Stimulated activated CD8-positive, alpha-beta memory T cell treated with anti-CD3 and anti-CD28 coated beads, Interleukin-12 subunit alpha, Interleukin-12 subunit beta, amount 100 ng/mL, for 1 hour (primary cell): ENCODE data around the gene COMT.

Experiments
- DNase-seq: peaks from one replicate; pipeline ENCODE4 v3.0.0-alpha.2; 2020; ENCODE audit warnings: low read depth

The COMT gene

GRCh38 chr22:19996694-19997384 is 55.3 kb downstream of the COMT start:
- DNase-seq, result no peak

- no peak for DNase-seq
Measured at GRCh38 chr22:19997561-19998231, 56.1 kb downstream of the COMT start.

- DNase-seq, result no peak
Measured at GRCh38 chr22:19998232-19998951, 56.8 kb downstream of the COMT start.

DNA sequence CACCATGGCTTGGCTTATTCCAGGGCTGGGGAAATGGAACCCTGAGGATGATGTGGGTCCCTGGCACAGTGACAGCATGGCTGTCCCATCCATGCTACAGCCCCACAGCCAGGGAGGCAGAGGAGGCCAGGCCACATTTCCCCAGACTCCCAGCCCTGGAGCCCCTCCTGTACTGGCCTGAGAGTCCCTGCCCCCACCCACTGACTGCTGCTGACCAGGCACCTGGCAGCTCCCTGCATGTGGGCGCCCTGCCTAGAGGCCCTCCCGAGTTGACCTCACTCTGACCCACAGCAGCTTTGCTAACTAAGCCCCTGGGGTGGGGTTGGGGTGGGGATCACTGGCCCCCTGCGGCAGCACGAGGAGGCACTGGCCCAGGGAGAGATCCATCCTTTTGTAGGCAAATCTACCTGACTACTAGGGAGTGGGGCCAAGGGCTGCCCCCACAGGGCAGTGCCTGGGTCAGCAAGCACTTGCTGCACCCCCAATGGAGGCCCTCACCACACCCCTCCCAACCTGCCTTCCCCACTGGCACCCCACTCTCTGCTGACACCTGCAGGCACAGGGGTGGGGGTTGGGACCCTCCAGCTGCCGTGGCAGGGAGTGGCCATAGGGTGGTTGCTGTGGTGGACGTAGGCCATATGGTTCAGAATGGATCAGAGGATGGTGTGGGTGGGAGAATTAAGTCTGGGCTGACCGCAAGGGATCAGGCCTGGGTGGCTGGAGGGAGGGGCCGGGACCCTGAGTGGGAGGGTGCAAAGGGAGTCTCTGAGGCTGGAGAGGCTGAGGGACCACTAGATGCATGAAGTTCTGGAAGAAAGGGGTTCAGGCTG is 57.6 kb downstream of the COMT start:
- DNase-seq, result no peak

GRCh38 chr22:20000246-20001081 is 58.9 kb downstream of the COMT start:
- no peak for DNase-seq

DNA sequence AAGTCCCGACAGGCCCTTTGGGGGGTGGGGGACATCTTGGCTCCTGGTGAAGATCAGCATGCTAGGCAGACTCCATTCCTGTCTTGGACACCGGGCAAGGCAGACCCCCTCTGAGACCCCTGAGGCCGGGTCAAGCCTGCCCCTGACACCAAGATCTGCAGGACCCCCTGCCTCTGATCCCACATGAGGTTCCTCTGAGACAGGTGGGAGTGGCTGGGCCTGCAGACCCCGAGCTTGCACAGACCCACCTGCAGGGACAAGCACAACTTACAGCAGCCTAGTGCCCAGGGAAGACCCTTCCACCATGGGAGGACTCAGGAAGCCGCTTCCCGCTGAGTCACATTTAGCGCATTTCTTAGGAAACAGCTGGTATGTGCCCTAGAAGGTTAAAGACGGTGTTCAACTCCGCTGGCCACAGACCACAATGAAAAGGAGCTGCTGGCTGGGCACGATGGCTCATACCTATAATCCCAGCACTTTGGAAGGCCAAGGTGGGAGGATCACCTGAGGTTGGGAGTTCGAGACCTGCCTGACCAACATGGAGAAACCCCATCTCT is 59.6 kb downstream of the COMT start:
- DNase-seq, result no peak

DNA sequence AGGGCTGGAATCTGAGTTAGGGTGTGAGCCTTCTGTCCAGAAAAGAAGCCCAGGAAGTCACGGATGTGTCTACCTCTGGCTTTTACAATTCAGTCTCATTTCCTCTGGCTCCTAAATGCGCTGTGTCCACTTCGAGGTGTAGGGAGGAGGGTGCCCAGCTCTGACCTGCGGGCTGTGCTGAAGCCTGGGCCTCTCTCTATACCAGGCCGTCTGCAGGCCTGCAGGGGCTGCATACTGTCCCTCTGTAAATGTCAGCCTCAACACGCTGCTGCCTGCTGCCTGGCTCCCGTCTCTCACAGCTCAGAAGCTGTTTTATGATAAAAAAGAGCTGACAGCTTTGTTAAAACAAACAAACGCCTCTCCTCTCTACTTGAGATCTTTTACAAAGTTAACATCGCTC is 60.6 kb downstream of the COMT start:
- no peak for DNase-seq

DNA sequence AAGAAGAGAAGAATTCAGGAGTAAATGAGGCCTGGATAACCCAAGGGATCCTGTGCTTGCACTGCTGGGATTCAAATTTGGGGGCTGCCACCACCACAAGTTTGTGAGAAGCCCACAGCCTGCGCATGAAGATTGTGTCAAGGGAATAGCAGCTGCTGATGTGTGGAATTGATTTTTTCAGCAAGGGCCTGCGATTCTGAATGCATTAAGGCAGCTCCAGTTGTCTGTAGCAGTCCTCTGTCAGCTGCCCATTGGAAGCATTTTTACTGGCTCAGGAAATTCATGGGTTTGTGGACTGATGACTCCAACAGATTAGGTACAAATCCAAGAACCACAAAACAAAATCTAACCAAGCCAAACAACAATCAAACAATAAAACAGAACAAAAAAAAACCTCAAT is 61.1 kb downstream of the COMT start:
- no peak for DNase-seq

DNA sequence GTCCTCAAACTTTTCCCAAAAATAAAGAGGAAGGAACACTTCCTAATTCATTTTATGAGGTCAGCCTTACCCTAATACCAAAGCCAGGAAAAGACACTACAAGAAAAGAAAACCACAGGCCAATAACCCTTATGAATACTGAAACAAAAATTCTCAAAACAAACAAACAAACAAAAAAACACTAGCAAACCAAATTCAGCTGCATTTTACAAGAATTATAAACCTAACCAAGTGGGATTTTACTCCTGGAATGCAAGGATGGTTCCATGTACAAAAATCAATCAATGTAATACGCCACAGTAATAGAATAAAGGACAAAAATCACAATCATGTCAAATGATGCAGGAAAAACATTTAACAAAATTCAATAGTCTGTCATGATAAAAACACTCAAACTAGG is 61.7 kb downstream of the COMT start:
- DNase-seq, result no peak

- DNase-seq, result no peak
Measured at GRCh38 chr22:20004464-20004863, 62.9 kb downstream of the COMT start.

DNA sequence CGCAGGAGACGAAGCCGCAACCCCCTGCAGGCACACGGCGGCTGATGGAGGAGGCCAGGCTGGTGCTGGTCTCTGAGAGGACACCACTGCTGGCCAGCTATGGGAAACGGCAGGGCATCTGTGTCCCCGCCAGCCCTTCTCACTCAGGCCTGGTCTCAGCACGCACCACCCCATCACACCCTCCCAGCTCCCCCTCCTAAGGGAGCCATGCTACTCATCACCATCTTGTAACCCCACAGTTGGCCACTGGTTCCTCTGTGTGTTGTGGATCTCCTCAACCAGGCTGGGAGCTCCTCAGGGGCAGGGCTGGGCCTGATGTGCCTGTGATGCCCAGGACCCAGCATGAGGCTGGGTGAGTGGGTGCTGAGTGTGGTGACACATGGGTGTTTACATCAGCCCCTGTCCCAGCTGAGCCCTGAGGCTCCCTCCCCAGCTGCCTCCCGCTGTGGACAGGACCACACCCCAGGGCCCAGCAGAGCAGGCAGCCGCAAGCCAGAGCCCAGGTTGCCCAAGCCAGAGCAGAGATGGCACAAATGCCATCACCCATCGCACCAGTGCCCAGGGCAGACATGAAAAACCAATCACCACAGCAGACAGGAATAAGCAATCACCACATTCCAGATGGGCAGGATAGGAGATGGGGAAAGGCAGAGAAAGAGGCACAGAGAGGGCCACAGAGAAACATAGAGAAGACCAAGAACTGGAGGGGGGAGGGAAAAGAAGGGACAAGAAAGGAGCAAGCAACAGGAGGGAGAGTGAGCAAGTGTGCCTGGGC is 66.8 kb downstream of the COMT start:
- DNase-seq, result no peak

GRCh38 chr22:20009018-20009491 is 67.5 kb downstream of the COMT start:
- DNase-seq, result no peak

- DNase-seq, result no peak
Measured at GRCh38 chr22:20009582-20010306, 68.2 kb downstream of the COMT start.

DNA sequence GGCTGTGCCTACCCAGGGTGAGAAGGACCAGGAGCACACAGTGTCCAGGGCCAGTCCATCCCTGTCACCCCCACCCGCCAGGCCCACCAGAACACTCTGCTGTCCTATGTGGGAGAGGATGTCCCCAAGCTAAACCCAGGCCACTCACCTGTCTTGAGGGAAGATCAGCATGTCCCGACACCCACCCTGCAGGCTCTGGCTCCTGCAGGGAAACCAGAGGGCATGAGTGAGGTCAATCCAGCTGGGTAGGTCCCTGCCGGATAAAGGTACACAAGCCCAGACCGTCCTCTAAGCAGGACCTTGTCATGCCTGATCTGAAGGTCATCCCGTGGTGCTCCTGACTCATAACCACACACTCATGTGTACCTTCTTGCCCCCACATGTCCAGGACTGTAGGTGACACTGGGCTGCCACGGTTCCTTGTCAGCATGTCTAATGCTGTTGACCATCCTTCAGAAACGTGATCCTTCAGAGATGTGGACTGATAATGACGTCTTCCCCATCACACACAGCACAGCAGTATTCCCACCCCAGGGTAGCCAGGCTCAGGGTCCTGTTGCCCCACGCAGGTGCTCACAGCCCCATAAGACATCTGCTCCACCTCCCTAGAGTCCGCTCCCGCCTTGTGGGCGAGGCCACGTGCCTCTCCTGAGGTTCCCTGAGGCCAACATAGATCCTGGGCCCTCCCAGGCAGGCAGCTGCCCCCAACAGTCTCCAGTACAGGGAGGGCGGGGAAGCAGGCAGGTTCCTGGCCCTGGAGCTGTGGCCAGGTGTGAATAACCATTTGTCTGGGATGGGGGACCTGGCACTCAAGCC is 68.9 kb downstream of the COMT start:
- no peak for DNase-seq

GRCh38 chr22:20011123-20011992 is 69.8 kb downstream of the COMT start:
- DNase-seq, result no peak

DNA sequence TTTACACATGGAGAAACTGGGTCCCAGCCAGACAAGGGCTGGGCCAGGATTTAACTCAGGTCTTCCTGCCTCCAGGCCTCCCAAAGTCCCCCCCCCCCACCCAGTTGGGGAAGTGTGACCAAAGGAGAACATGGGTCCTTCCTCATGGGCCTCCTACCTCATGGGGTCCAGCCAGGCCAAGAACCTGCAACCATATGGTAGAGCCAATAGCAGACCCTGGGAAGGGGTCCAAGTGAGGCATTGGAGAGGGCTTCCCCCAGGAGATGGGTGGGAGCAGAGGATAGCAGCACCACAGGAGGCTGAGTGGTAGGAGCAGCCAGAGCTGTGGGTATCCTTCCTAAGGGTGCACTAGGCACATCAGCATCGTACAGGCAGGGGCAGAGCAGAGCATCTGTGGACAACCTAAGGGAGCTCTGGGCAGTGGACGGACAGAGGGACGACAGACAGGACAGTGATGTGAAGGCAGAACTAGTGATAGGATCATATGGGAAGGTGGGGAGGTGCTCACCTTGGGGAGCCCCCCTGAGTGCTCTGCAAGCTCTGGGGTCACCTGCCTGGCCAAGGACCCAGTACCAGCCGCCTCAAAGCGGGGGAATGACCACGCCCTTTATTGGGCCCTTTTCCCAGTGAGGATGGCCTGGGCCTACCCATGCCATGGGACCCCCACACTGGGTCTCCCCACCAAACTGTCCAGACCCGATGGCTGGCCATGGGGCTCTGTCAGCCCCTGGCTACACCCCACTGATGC is 70.6 kb downstream of the COMT start:
- no peak for DNase-seq
